Skeletal muscle satellite cell (primary cell): ENCODE measurements around the gene NCMAP. TPM values are rescaled to one million over a fixed set of nuclear protein-coding genes. Genes with fewer than 3 reads are reported as not detected.
"Not testable (repeated sequence)": the region's sequence is repeated elsewhere in the genome, so short reads cannot be mapped to it uniquely, and the experiment has no call there.

Source experiments
- H3K27me3 ChIP-seq: 2 replicates; pipeline ENCODE4 v1.7.0; 2013; ENCODE audit warnings: low read length; ENCODE audit not compliant: control insufficient read depth, insufficient read depth
- H3K36me3 ChIP-seq: 2 replicates; pipeline ENCODE4 v1.7.0; 2013; ENCODE audit warnings: mild to moderate bottlenecking, control low read depth, low read length; ENCODE audit not compliant: insufficient read depth
- H3K4me1 ChIP-seq: 2 replicates; pipeline ENCODE4 v1.7.0; 2013; ENCODE audit warnings: low read length; ENCODE audit not compliant: control insufficient read depth, insufficient read depth
- H3K4me2 ChIP-seq: 2 replicates; pipeline ENCODE4 v1.7.0; 2013; ENCODE audit warnings: mild to moderate bottlenecking, low read length
- H3K4me3 ChIP-seq: 2 replicates; pipeline ENCODE4 v1.7.0; 2013; ENCODE audit warnings: low read length
- H3K9ac ChIP-seq: 2 replicates; pipeline ENCODE4 v1.7.0; 2013; ENCODE audit warnings: mild to moderate bottlenecking, low read depth, low read length, moderate library complexity
- H3K9me3 ChIP-seq: replicated peaks from 2 replicates; pipeline ENCODE4 v1.7.0; 2013; ENCODE audit warnings: mild to moderate bottlenecking, control low read depth, low read length
- total RNA-seq: library from RNA; depleted of rRNA; stranded (reverse); fragments of >200 nt; gene quantifications from 2 replicates; pipeline ENCODE4 v1.2.3, GENCODE V29; 2012; rRNA removed

Gene NCMAP, protein sequence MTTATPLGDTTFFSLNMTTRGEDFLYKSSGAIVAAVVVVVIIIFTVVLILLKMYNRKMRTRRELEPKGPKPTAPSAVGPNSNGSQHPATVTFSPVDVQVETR
- not detected in 2 replicates for total RNA-seq

DNA sequence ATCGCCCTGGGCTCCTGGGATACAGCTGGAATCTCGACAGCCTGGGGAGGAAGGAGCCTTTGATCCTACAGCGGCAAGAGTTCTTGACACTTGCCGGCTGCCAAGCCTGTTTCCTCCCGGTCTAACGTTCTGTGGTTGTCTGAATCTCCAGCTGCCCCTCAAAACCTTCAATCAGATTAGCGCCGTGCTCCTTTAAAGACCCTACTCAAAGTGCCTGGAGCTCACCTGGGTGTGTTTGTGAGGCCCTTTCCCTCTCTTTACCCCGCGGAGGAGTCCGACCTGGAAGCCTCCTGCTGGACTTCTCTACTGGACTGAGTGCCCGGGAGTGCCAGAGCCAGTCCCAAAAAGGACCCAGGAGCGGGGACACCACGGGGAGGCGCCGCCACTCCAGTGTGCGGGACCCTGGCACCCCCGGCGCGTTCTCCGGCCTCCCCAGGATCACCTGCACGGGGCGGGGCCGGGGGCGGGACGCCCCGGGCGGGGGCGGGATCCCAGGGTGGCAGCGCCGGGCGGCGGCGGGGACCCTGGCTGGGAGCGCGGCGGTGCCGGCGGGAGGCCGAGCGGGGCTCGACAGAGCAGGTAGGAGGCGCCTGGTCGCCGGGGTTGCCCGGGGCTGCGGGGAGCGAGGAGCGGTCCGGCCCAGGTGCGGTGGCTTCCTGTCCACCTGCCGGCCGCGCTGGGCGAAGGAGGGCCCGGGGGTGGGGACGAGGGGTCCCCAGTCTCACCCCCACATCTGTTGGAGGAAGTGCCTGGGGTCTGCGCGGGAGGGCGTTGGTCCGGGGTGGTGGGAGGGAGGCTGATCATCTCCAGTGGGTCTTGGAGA is at the start of gene NCMAP:
Gene NCMAP (plus strand): TSS at position 497 of the 823 bp plus-strand sequence. CDS start 39,344 bp downstream, outside the sequence.
- Histone ChIP-seq H3K27me3 (peaks cover 70% of the 10 kb centered on the region), H3K9ac (no peak within 1 kb of the TSS)

DNA sequence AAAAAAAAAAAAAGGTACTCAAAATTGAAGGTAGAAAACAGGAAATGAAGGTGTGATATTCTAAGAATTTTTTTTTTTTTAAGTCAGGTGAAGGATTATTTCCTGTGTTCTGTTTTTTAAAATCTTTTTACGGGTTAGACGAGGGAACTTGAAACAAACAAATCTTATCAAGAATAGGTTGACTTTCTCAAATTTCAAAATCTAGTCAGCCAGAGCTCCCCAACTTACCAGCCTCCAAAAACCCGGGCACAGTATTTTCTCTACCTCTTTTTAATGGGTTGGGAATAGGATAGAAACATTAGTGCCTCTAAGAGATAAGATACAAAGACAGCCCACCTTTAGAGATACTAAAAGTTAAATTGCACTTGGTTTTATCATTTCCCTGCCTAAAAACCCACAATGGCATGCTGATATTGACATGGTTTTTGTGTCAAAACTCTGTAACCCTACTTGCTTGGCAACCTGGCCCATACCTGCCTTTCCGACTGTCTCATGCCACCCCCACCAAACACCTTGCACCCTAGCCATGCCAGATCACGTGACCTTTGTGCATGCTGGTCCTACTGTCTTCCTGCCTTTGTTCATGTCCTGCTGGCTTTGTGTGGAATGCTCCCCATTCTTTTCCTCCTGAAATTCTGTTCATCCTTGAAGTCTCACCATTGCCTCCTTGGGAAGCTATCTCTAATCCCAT is 49.1 kb upstream of the NCMAP start:
- peaks cover 7% of the 10 kb centered on the region for H3K4me1 ChIP-seq
- no peaks in the 10 kb centered on the region for H3K9me3 ChIP-seq
- no peak overlapping the region for H3K9ac ChIP-seq
- no peaks in the 10 kb centered on the region for H3K27me3 ChIP-seq
- H3K4me3 ChIP-seq: no peak overlapping the region
- H3K36me3 ChIP-seq: no peaks in the 10 kb centered on the region
- H3K4me2 ChIP-seq: no peak overlapping the region

More for the DNA sequence above, at the start of gene NCMAP:
- Histone ChIP-seq H3K36me3 (no peaks in the 10 kb centered on the region), H3K4me1 (peaks cover 6% of the 10 kb centered on the region), H3K4me3 (no peak within 1 kb of the TSS), H3K9me3 (no peaks in the 10 kb centered on the region), H3K4me2 (no peak within 1 kb of the TSS)

DNA sequence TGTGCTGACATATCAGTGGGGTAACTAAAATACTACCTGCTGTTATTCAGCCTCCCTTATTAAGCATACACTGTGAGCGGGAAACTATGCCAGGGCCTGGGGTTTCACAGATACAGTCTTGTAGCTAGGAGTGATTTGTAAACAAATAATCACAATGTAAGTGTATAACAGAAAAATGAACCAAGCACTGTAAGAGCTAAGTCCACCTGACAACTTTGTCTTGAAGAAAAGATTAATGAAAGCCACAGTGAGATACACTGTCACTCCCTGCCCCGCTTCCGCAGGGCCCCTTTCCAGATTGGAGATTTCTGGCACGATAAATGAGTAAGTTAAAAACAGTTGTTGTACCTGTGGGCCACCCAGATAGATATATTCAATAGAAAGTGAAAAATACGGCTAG is 48.5 kb upstream of the NCMAP start:
- H3K4me2 ChIP-seq: no peak overlapping the region
- no peaks in the 10 kb centered on the region for H3K9me3 ChIP-seq
- no peaks in the 10 kb centered on the region for H3K36me3 ChIP-seq
- H3K4me1 ChIP-seq: peaks cover 7% of the 10 kb centered on the region
- no peaks in the 10 kb centered on the region for H3K27me3 ChIP-seq
- no peak overlapping the region for H3K4me3 ChIP-seq
- no peak overlapping the region for H3K9ac ChIP-seq

DNA sequence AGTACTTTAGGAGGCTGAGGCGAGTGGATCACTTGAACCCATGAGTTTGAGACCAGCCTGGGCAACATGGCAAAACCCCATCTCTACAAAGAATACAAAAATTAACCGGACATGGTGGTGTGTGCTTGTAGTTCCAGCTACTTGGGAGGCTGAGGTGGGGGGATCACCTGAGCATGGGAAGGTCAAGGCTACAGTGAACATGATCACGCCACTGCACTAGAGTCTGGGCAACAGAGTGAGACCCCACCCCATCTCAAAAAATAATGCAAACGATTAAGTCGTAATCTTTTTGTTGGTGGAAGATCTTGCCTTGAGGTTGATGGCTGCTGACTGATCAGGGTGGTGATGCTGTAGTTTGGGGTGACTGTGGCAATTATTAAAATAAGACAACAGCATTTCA is 47.0 kb upstream of the NCMAP start:
- H3K4me1 ChIP-seq: peaks cover under 1% of the 10 kb centered on the region

DNA sequence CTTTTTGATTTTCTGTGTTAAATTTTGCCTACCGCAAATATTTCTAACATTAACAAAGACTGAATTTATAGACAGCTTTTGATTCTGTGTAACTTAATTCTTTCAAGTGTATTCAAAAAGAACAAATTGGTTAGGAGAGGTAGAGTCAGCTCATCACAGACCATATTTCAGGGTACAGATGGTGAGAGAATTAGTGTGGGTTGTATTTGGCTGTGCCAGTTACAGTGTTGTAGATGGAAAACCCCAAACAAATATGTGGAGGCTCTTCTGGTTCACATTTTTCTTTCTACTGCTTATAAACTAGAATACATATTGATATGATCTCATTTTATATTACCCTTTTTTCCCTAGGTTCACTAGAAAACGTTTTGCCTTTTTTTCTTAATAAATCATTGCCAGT is 42.2 kb upstream of the NCMAP start:
- Histone ChIP-seq H3K4me3 (no peak overlapping the region), H3K27me3 (no peaks in the 10 kb centered on the region), H3K4me1 (peaks cover 4% of the 10 kb centered on the region), H3K36me3 (no peaks in the 10 kb centered on the region), H3K9ac (no peak overlapping the region), H3K4me2 (no peak overlapping the region), H3K9me3 (no peaks in the 10 kb centered on the region)

More for the DNA sequence above, 47.0 kb upstream of the NCMAP start:
- H3K36me3 ChIP-seq: no peaks in the 10 kb centered on the region
- H3K27me3 ChIP-seq: no peaks in the 10 kb centered on the region
- no peak overlapping the region for H3K4me3 ChIP-seq
- no peak overlapping the region for H3K4me2 ChIP-seq
- no peaks in the 10 kb centered on the region for H3K9me3 ChIP-seq
- H3K9ac ChIP-seq: no peak overlapping the region

DNA sequence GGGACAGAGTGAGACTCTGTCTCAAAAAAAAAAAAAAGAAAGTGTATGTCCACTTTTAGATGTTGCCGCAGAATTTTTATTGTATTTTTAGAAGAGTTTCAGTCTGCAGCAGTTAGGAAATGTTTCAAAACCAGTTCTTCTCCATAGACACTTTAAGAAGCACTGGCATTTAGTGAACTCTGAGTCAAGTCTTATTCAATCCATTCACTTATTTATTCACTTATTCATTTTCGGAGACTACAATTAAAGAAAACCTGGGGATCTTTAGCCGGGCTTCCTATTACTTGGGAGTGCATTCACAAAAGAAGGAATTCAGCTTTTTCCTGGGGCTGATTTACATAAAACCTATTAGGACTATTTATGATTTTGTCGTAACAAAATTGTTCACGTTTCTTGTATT is 40.9 kb upstream of the NCMAP start:
- Histone ChIP-seq H3K4me2 (no peak overlapping the region), H3K4me1 (peaks cover 4% of the 10 kb centered on the region), H3K9me3 (no peaks in the 10 kb centered on the region), H3K4me3 (no peak overlapping the region), H3K9ac (no peak overlapping the region), H3K36me3 (no peaks in the 10 kb centered on the region), H3K27me3 (no peaks in the 10 kb centered on the region)

DNA sequence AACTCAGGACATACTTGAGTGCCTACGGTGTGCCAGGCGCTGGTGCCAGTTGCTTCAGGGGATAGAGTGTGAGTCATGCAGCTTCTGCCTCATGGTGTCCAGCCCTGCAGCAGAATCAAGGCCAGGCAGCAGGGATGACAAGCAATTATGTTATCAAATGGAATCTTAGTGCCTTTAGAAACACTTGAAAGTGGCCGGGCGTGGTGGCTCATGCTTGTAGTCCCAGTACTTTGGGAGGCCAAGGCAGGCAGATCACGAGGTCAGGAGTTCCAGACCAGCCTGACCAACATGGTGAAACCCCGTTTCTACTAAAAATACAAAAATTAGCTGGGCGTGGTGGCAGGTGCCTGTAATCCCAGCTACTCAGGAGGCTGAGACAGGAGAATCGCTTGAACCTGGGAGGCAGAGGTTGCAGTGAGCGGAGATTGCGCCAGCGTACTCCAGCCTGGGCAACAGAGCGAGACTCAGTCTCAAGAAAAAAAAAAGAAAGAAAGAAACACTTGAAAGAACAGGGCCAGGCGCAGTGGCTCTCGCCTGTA is 40.1 kb upstream of the NCMAP start:
- H3K27me3 ChIP-seq, H3K9ac ChIP-seq, H3K4me3 ChIP-seq, H3K36me3 ChIP-seq, H3K9me3 ChIP-seq, H3K4me1 ChIP-seq: not testable (repeated sequence)
- peak overlapping the region; percentile 28 for H3K4me2 ChIP-seq

DNA sequence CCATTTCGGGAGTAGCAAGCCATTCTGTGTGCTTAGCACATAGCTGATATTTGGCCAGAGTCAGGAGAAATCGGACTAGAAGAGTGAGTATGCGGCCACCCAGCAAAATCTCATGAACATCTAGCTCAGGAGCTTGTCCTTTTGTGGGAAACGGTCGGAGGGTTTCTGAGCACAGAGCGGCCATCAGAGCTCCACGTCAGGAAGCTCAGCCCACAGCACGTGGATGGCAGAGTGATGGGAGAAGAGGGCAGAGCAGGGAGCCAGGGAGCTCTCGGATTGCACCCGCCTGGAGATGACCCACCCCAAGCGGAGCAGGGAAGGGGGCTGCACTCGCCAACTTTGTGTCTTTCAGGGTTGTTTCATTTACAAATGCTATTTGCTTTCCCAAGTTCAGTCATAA is 39.4 kb upstream of the NCMAP start:
- H3K27me3 ChIP-seq: no peaks in the 10 kb centered on the region
- H3K4me3 ChIP-seq: no peak overlapping the region
- no peak overlapping the region for H3K4me2 ChIP-seq
- peaks cover 4% of the 10 kb centered on the region for H3K4me1 ChIP-seq
- no peaks in the 10 kb centered on the region for H3K36me3 ChIP-seq
- H3K9me3 ChIP-seq: no peaks in the 10 kb centered on the region
- H3K9ac ChIP-seq: no peak overlapping the region

DNA sequence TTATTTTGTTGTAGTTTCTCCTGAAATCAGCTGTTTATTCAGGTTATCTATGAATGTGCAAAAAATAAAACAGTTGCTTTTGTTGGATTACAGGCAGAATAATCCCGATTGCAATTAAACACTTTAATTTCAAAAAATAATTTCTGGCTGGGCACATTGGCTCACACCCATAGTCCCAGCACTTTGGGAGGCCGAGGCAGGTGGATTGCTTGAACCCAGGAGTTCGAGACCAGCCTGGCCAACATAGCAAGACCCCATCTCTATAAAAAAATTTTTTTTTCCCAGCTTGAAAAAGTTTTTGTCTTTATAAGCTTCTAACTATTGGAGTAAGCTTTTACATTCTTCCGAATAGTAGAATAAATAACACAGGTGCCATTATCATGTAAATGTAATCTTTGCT is 38.0 kb upstream of the NCMAP start:
- Histone ChIP-seq H3K9ac (no peak overlapping the region), H3K9me3 (no peaks in the 10 kb centered on the region), H3K27me3 (no peaks in the 10 kb centered on the region), H3K36me3 (no peaks in the 10 kb centered on the region), H3K4me3 (no peak overlapping the region), H3K4me2 (no peak overlapping the region), H3K4me1 (peaks cover 4% of the 10 kb centered on the region)

DNA sequence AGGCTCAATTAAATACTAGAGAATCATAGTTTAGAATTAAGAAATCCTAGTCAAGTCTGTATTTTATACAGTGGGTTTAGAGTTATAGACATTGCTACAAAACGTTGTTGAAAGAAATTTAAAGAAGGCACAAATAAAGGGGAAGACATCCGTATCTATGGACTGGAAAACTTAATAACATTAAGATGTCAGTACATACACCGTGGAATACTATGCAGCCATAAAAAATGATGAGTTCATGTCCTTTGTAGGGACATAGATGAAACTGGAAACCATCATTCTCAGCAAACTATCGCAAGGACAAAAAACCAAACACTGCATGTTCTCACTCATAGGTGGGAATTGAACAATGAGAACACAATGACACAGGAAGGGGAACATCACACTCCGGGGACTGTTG is 35.6 kb upstream of the NCMAP start:
- not testable (repeated sequence) for H3K4me2 ChIP-seq, H3K4me1 ChIP-seq, H3K36me3 ChIP-seq, H3K4me3 ChIP-seq, H3K9ac ChIP-seq, H3K27me3 ChIP-seq, H3K9me3 ChIP-seq

DNA sequence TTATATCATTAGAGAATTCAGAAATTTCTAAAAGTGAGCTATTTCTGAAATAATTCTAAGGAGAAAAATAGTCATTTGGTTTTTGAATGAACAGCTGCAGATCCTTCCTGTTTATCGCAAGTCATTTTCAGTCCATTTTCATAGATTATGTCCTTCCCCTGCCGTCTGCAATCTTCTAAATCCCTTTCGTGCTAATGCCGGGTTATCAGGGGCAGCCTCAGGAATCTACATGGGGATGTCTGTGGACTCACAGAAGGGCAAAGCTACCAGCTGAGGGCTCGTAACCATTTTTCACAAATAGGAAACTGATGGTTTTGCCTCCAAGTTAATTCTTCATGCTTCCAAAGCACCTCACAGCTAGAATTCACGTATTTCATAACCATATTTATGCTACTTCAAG is 30.3 kb upstream of the NCMAP start:
- H3K9ac ChIP-seq: no peak overlapping the region
- no peaks in the 10 kb centered on the region for H3K9me3 ChIP-seq
- no peak overlapping the region for H3K4me3 ChIP-seq
- no peaks in the 10 kb centered on the region for H3K4me1 ChIP-seq
- no peaks in the 10 kb centered on the region for H3K36me3 ChIP-seq
- H3K4me2 ChIP-seq: no peak overlapping the region
- no peaks in the 10 kb centered on the region for H3K27me3 ChIP-seq
